ENCODE data around the gene TDRD3. TPM values are rescaled to one million over a fixed set of nuclear protein-coding genes. Genes with fewer than 3 reads are reported as not detected.
"Not testable (repeated sequence)": the region's sequence is repeated elsewhere in the genome, so short reads cannot be mapped to it uniquely, and the experiment has no call there.

Gene TDRD3
- polyA plus RNA-seq, 1 donor: 34.4 TPM

GRCh38 chr13:60398379-60398891, 1.4 kb downstream of the TDRD3 start:
- DNase-seq (ENCODE audit: low read depth): no peak

- no peak for DNase-seq (ENCODE audit: low read depth)
Observed at GRCh38 chr13:60398907-60399589, 2.0 kb downstream of the TDRD3 start.

- DNase-seq (ENCODE audit: low read depth): no peak
Observed at GRCh38 chr13:60402022-60402421, 5.0 kb downstream of the TDRD3 start.

- no peak for DNase-seq (ENCODE audit: low read depth)
Observed at GRCh38 chr13:60407095-60407494, 10.1 kb downstream of the TDRD3 start.

GRCh38 chr13:60407852-60408251, 10.8 kb downstream of the TDRD3 start:
- not testable (repeated sequence) for DNase-seq (ENCODE audit: low read depth)

- DNase-seq (ENCODE audit: low read depth): not testable (repeated sequence)
Observed at GRCh38 chr13:60409574-60410292, 12.7 kb downstream of the TDRD3 start.

GRCh38 chr13:60410299-60410698, 13.3 kb downstream of the TDRD3 start:
- no peak for DNase-seq (ENCODE audit: low read depth)

- no peak for DNase-seq (ENCODE audit: low read depth)
Observed at GRCh38 chr13:60411464-60411863, 14.4 kb downstream of the TDRD3 start.

- DNase-seq (ENCODE audit: low read depth): no peak
Observed at GRCh38 chr13:60411983-60412382, 15.0 kb downstream of the TDRD3 start.

- DNase-seq (ENCODE audit: low read depth): no peak
Observed at GRCh38 chr13:60412909-60413616, 16.0 kb downstream of the TDRD3 start.

GRCh38 chr13:60414177-60414576, 17.2 kb downstream of the TDRD3 start:
- DNase-seq (ENCODE audit: low read depth): no peak

- DNase-seq (ENCODE audit: low read depth): no peak
Observed at GRCh38 chr13:60417734-60418133, 20.7 kb downstream of the TDRD3 start.

GRCh38 chr13:60418954-60419353, 21.9 kb downstream of the TDRD3 start:
- DNase-seq (ENCODE audit: low read depth): no peak

- no peak for DNase-seq (ENCODE audit: low read depth)
Observed at GRCh38 chr13:60425332-60425731, 28.3 kb downstream of the TDRD3 start.

GRCh38 chr13:60426075-60426474, 29.1 kb downstream of the TDRD3 start:
- no peak for DNase-seq (ENCODE audit: low read depth)

GRCh38 chr13:60427285-60427684, 30.3 kb downstream of the TDRD3 start:
- no peak for DNase-seq (ENCODE audit: low read depth)

GRCh38 chr13:60431108-60431700, 34.2 kb downstream of the TDRD3 start:
- peak; percentile 49 for DNase-seq (ENCODE audit: low read depth)

GRCh38 chr13:60433505-60433904, 36.5 kb downstream of the TDRD3 start:
- DNase-seq (ENCODE audit: low read depth): no peak

- no peak for DNase-seq (ENCODE audit: low read depth)
Observed at GRCh38 chr13:60435762-60436374, 38.8 kb downstream of the TDRD3 start.

GRCh38 chr13:60439201-60439600, 42.2 kb downstream of the TDRD3 start:
- DNase-seq (ENCODE audit: low read depth): no peak

- no peak for DNase-seq (ENCODE audit: low read depth)
Observed at GRCh38 chr13:60441761-60442160, 44.7 kb downstream of the TDRD3 start.

Data from forelimb muscle (tissue), 1 donor.